GM19239 (cell line): ENCODE measurements around the gene RPL36AL.
A peak's percentile ranks its signal among the peaks of the same experiment; 100 is the strongest.

Experiments
- DNase-seq: peaks from one replicate; pipeline ENCODE4 v3.0.0; 2011; ENCODE audit warnings: low spot score; ENCODE audit not compliant: insufficient read length
- FAIRE-seq: peaks from 2 replicates; lab custom pipeline; 2011; peaks lifted over from hg19 to GRCh38; lab: Jason Lieb, UNC

The RPL36AL gene

DNA sequence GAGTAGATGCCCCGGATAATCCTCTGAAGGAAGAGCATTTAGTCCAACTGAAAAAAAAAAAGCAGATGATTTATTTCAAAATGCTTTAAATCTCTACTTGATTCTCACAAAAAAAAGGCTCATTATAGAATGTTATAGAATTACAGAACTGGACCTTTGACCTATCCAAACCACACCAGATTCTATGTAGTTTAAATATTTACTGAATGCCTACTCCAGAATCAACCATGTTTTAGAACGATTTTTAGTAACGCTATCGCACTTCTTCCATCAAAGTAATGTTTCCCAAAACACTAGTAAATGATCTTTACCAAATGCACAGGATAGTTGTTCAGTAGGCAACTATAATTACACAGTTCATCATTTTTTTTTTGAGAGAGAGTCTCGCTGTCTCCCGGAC, 36.8 kb downstream of the RPL36AL start:
- FAIRE-seq: peak; percentile 33

DNA sequence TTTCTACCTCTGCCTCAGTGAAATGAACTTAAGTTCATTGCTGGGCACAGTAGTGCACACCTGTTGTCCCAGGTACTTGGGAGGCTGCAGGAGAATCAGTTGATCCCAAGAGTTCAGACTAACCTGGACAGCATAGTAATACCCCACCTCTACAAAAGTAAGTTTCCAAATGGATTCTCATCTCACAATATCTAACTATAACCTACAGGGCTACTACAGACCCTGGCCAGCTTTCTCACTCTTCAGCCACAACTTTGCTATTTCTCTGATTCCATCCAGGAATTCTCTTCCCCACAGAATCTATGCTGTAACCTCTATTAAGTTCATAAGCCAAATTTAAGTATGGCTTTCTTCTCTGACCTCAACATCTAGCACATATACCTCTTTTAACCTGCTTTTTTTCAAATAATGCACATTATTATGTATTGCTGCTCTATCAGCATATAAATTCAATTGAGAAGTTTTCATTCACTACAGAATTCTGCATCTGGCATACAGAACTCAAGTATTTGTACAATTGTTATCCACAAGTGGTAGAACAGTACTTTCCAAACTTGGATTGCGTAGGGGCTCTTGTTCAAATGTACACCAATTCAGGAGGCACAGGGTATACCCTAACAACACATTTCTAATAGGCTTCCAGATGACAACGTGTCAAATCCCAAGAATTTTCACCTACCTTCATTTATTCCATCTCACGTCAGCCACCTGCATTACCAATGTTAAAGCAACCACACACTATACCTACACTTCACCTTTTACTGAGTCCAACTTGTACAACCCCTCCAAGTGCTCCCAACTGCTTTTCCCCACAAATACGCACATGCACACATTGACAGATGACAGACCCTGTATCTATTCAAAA, 38.1 kb downstream of the RPL36AL start:
- FAIRE-seq (no peak), DNase-seq (no peak)

More for the DNA sequence above, 36.8 kb downstream of the RPL36AL start:
- no peak for DNase-seq

DNA sequence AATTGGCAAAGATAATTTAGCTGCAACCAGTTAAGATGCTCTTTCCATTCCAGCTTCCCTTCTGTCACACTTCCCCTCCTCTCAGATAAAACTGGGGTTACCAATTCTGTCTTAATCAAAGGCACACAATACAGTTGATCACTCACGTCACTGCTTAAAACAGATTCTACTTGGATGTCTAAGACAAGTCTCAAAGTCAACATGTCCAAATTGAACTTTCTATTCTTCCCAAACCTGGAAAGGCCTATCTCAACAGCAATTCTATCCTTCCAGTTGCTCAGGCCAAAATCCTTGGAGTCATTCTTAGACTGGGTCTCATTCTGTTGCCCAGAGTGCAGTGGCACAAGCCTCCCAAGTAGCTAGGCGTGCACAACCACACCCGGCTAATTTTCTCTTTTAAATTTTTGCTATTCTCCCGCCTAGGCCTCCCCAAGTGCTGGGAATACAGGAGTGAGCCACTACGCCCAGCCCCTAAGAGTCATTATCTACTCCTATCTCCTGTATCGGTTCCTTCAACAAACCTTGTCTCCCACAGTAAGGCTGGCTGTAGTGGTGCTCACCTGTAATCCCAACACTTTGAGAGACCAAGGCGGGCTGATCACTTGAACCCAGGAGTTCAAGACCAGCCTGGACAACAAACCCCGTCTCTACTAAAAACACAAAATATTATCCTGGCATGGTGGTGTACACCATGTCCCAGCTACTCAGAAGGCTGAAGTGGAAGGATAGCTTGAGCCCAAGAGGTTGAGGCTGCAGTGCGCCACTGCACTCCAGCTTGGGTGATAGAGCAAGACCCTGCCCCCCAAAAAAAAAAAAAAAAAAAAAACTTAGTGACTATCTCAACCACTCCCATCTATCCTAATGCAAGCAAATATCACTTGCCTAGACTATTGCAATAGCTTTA, 39.0 kb downstream of the RPL36AL start:
- DNase-seq (no peak), FAIRE-seq (no peak)

DNA sequence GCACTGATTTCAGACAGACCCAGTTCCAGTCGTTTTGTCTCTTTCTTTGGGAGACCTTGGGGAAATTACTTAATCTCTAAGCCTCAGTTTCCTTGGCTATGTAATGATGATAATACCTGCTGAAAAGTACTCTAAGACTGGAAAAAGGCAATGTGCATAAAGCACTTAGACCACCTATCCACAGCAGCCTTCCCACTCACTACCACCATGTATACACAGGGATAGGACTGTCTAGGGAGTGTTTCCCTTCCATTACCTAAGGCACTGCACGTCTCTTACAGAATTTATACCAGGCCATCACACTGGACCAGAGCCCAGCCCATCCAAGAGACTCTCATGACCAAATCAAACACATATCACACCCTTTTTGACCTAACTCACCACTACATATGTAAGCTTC, 40.6 kb downstream of the RPL36AL start:
- DNase-seq (no peak), FAIRE-seq (no peak)

DNA sequence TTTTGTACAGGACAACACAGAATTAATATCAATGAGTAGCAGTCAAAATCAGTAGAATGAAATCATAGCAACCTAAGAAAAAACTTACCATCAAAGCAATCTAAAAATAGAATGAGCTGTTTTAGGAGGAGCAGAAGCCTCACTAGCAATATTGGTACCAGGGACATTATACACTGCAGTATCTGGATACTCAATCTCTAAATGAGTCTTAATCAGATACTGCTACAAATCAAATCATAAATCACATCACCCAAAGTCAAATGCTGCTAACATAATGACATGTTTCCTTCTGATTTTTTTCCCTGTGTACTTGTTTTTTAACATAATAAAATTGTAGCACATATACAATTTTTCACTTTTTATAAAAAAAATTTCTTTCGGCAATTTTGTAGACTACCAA, 42.3 kb downstream of the RPL36AL start:
- FAIRE-seq: no peak
- no peak for DNase-seq

DNA sequence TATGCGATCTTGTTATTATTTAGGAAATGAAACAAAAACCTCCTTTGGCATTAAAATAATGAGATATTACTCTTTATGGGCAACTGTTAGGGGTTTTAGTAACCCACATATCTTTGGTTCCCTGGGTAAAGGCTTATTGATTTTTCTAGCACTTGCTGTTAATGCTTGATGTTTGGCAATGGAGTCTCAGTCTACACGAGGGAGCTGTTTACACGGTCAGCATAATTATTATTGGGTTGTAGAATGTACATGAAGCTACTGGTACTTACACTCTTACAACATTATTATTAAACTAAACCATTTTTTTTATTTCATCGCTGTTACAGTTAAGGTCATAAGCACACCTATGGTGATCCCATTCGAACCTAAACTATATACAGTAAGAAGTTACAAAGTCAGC, 46.4 kb downstream of the RPL36AL start:
- DNase-seq (no peak), FAIRE-seq (no peak)

DNA sequence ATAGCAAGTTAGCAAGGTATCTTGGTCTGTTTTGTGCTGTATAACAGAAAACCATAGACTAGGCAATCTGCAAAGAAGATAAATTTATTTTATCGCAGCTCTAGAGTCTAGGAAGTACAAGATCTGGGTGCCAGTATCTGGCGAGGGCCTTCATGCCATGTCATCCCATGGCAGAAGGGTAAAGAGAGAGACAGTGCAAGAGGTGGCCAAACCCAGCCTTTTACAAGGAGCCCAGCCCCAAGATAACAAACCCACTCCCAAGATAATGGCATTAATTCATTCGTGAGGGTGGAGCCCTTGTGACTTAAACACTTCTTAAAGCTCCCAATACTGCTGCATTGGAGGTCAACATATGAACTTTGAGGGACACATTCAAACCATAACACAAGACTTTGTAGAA, 51.1 kb downstream of the RPL36AL start:
- FAIRE-seq (no peak), DNase-seq (no peak)
